HepG2 (cell line): ENCODE results near the gene QTRT2. TPM values are rescaled to one million over a fixed set of nuclear protein-coding genes. Genes with fewer than 3 reads are reported as not detected.

ENCODE experiments used
- ATAC-seq: fragments of 200-7000 bp; cut with Tn5 transposase; 3 replicates; pipeline ENCODE4 v1.9.1; 2020; ENCODE audit warnings: mild to moderate bottlenecking, moderate library complexity
- BruUV-seq: library from RNA; stranded (reverse); fragments of 400-500 nt; replicated peaks from 2 replicates; lab custom pipeline; 2021; lab: Mats Ljungman, UMichigan
- CTCF ChIA-PET: fragments of 300-600 bp; formaldehyde crosslinking; extraction: SDS; loops from one replicate; lab custom pipeline; 2021; ENCODE audit warnings: low total read pairs, inconsistent platforms, low intra/inter-chr PET ratio; lab: Yijun Ruan, JAX
- POLR2A ChIA-PET: fragments of 350-600 bp; sonication (Branson Sonifier 250); formaldehyde crosslinking; loops from one replicate; lab custom pipeline; 2020; ENCODE audit warnings: antibody characterized with exemption, inconsistent platforms; lab: Yijun Ruan, JAX
- DNase-seq: peaks from one replicate; pipeline ENCODE4 v3.0.0-alpha.2; 2015; ENCODE audit warnings: low spot score
- FAIRE-seq: peaks from 3 replicates; lab custom pipeline; 2011; peaks lifted over from hg19 to GRCh38; lab: Jason Lieb, UNC
- H2AFZ ChIP-seq: one replicate; pipeline ENCODE4 v1.6.1; 2011; ENCODE audit warnings: low read length, inconsistent platforms
- H3K27ac ChIP-seq: fragments of 300-600 bp; 3 replicates; pipeline ENCODE4 v1.8.0; 2011; ENCODE audit warnings: mixed run types, mild to moderate bottlenecking, mixed read lengths, low read length, inconsistent platforms; ENCODE audit not compliant: insufficient read depth; ENCODE audit errors: extremely low read length
- H3K27me3 ChIP-seq, 2 experiments: fragments of 200-600 bp in 1 of 2; 2 replicates in 1 of 2; 3 replicates in 1 of 2; pipeline versions ENCODE4 v1.6.0 to v1.8.0; 2011; ENCODE audit warnings: low read length in 2 of 2, mild to moderate bottlenecking in 2 of 2, moderate library complexity in 2 of 2, inconsistent platforms in 1 of 2; ENCODE audit not compliant: insufficient read depth in 2 of 2, control insufficient read depth in 1 of 2
- H3K36me3 ChIP-seq, 2 experiments: fragments of 200-600 bp in 1 of 2; replicated peaks in 1 of 2; 2 replicates in 1 of 2; 3 replicates in 1 of 2; pipeline versions ENCODE4 v1.5.1 to v1.8.0; 2011; ENCODE audit warnings: low read length in 2 of 2, inconsistent platforms in 1 of 2; ENCODE audit not compliant: insufficient read depth in 2 of 2, control insufficient read depth in 1 of 2
- H3K4me1 ChIP-seq: 2 replicates; pipeline ENCODE4 v1.5.1; 2012; ENCODE audit warnings: low read length, inconsistent platforms; ENCODE audit not compliant: insufficient read depth
- H3K4me2 ChIP-seq: 2 replicates; pipeline ENCODE4 v1.6.0; 2011; ENCODE audit warnings: low read depth, low read length, inconsistent platforms
- H3K4me3 ChIP-seq, 3 experiments: fragments of 200-600 bp in 1 of 3; sonication (generic), shearing (Covaris generic) in 1 of 3; replicated peaks in 1 of 3; 2 replicates each; pipeline ENCODE4 v1.5.1; 2011 to 2016; ENCODE audit warnings: low read length in 3 of 3, inconsistent platforms in 2 of 3, low read depth in 2 of 3, mild to moderate bottlenecking in 2 of 3, control low read depth in 1 of 3, mixed read lengths in 1 of 3; ENCODE audit not compliant: insufficient read depth in 1 of 3
- H3K79me2 ChIP-seq: one replicate; pipeline ENCODE4 v1.6.1; 2011; ENCODE audit warnings: low read length, inconsistent platforms; ENCODE audit not compliant: insufficient read depth
- H3K9ac ChIP-seq: 2 replicates; pipeline ENCODE4 v1.6.0; 2011; ENCODE audit warnings: mild to moderate bottlenecking, low read depth, low read length, inconsistent platforms; ENCODE audit not compliant: insufficient read depth
- H3K9me3 ChIP-seq: 2 replicates; pipeline ENCODE4 v1.5.1; 2012; ENCODE audit warnings: mild to moderate bottlenecking, low read length
- H4K20me1 ChIP-seq: 2 replicates; pipeline ENCODE4 v1.6.0; 2011; ENCODE audit warnings: inconsistent platforms, mild to moderate bottlenecking, low read length, moderate library complexity; ENCODE audit not compliant: insufficient read depth
- ARNT ChIP-seq: fragments of 450-650 bp; IDR thresholded peaks from 2 replicates; pipeline ENCODE4 v1.6.1; 2017
- FOXP1 ChIP-seq, 2 experiments: fragments of 450-650 bp in 1 of 2; IDR thresholded peaks; 2 replicates each; pipeline ENCODE4 v1.6.1; 2017 to 2018; ENCODE audit warnings: antibody characterized with exemption in 1 of 2
- GLI4 ChIP-seq: sonication (generic); formaldehyde crosslinking; IDR thresholded peaks from 2 replicates; pipeline ENCODE4 v1.5.1; 2020; ENCODE audit warnings: missing genetic modification reagents, mild to moderate bottlenecking, moderate library complexity, borderline replicate concordance
- IKZF4 ChIP-seq: sonication (generic); formaldehyde crosslinking; IDR thresholded peaks from 2 replicates; pipeline ENCODE4 v1.5.1; 2020; ENCODE audit warnings: borderline replicate concordance, mild to moderate bottlenecking, low read depth, missing genetic modification reagents; ENCODE audit errors: not compliant biosample characterization
- JUND ChIP-seq: sonication (generic); formaldehyde crosslinking; IDR thresholded peaks from 2 replicates; pipeline ENCODE4 v1.8.0; 2022; ENCODE audit warnings: mild to moderate bottlenecking, missing genetic modification reagents
- SPEN ChIP-seq: sonication (generic); formaldehyde crosslinking; IDR thresholded peaks from 2 replicates; pipeline ENCODE4 v1.5.1; 2020; ENCODE audit warnings: low read depth, mild to moderate bottlenecking, missing genetic modification reagents
- TAF1 ChIP-seq: sonication (generic); formaldehyde crosslinking; IDR thresholded peaks from 2 replicates; pipeline ENCODE4 v1.4.0; 2020; ENCODE audit warnings: missing genetic modification reagents
- ZNF343 ChIP-seq: sonication (generic); formaldehyde crosslinking; IDR thresholded peaks from 2 replicates; pipeline ENCODE4 v1.4.0; 2020; ENCODE audit warnings: mild to moderate bottlenecking, missing genetic modification reagents
- WGBS: methylation state at CpG from one replicate; pipeline ENCODE4 v1.1.6; 2017; ENCODE audit warnings: low lambda C conversion rate; 5-methylcytosine and 5-hydroxymethylcytosine counted together
- in situ Hi-C: cut with HindIII; loops from 2 replicates; pipeline ENCODE4 v1.10.0; 2017; ENCODE audit warnings: low pct_unique_long_range_greater_than_20kb; ENCODE audit not compliant: extremely low pct_ligation_motif_present
- intact Hi-C: fragments of 100-400 bp; cut with micrococcal nuclease; formaldehyde crosslinking; loops from one replicate; pipeline ENCODE4 v1.10.0; 2022; ENCODE audit not compliant: unreplicated experiment
- polyA plus RNA-seq, 8 experiments: library from polyadenylated mRNA; depleted of rRNA in 3 of 8; stranded (reverse) in 7 of 8; unstranded in 1 of 8; fragments of >200 nt; fragmentation: Illumina TruSeq in 4 of 8; extraction: Trizol in 4 of 8; gene quantifications; 2 replicates each; pipeline versions ENCODE4 v1.2.1 to v1.2.3, GENCODE V29; 2011 to 2016; ENCODE audit warnings: low read depth in 4 of 8, missing spikeins in 1 of 8, mixed read lengths in 1 of 8; ENCODE audit not compliant: insufficient read depth in 1 of 8
- total RNA-seq, 5 experiments: library from RNA; depleted of rRNA; stranded (reverse); fragments of >200 nt; fragmentation: Illumina TruSeq; extraction: Trizol; gene quantifications; 2 replicates each; pipeline ENCODE4 v1.2.3, GENCODE V29; 2016; ENCODE audit warnings: low read depth in 1 of 5

Gene QTRT2
- total and polyA plus RNA-seq, 2 of the 13 experiments (the other 11 are each of a cell fraction or from before 2014, with no cell fraction given), result 7.1 to 33.4 TPM

DNA sequence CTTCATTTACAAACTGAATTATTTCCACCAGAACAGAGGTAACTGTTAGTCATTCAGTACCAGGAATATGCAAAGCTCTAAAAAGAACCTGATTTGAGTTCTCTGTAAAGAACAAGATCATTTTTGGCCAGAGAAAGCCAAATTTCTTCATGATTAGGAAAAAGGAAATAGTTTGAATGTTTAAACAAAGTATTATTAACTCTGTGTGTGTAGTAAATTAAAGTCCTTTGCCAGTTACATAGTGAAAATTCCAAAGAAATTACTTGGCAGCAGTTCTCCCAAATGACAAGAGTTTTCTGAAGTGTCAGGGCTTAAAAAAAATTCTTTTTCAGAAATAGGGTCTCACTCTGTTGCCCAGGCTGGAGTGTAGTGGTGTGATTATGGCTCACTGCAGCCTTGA is 24.5 kb downstream of the QTRT2 start:
- POLR2A ChIA-PET, result no interaction called here
- in situ Hi-C loops (no loop called here), intact Hi-C loops (no loop called here)
- no peak overlapping the region for H3K27ac ChIP-seq
- no peaks in the 10 kb centered on the region for H3K9me3 ChIP-seq
- no TSS peak for BruUV-seq
- DNase-seq, result no peak
- CTCF ChIA-PET, result no interaction called here
- H3K9ac ChIP-seq, result no peak overlapping the region
- ATAC-seq, result no peak
- no peaks in the 10 kb centered on the region for H3K27me3 ChIP-seq
- no peak overlapping the region for H3K4me2 ChIP-seq
- H2AFZ ChIP-seq, result no peak overlapping the region
- FAIRE-seq, result no peak
- H3K4me3 ChIP-seq, result no peak overlapping the region
- H3K79me2 ChIP-seq, result no peaks in the 10 kb centered on the region
- peaks cover 10 to 51% of the 10 kb centered on the region in 2 experiments for H3K36me3 ChIP-seq
- peaks cover 24% of the 10 kb centered on the region for H3K4me1 ChIP-seq
- H4K20me1 ChIP-seq, result no peaks in the 10 kb centered on the region
- no peak for TF ChIP-seq TAF1 (CRISPR knock-in tag)
- TF ChIP-seq ZNF343 (CRISPR knock-in tag), result no peak
- TF ChIP-seq GLI4 (CRISPR knock-in tag), result no peak
- no peak for TF ChIP-seq IKZF4 (CRISPR knock-in tag)
- TF ChIP-seq JUND (CRISPR knock-in tag), result no peak
- TF ChIP-seq SPEN, result no peak
- TF ChIP-seq, all 625 proteins: peak for 0

DNA sequence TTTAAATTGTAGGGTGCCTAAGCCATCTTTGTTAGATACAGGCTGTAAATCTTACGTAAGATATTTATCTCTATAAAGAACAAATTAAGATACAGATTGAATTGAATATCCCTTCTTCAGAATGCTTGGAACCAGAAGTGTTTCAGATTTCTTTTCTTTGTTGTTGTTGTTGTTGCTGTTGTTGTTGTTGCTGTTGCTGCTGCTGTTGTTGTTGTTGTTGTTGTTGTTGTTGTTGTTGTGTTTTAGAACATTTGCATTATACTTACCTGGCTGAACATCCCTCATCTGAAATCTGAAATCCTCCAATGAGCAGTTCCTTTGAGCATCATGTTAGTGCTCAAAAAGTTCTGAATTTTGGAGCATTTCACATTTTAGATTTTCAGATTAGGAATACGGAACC is 26.6 kb downstream of the QTRT2 start:
- WGBS, result 96% methylated on average over 2 of the region's 2 CpGs
- no peak for FAIRE-seq
- no peaks in the 10 kb centered on the region for H3K9me3 ChIP-seq

More for the DNA sequence above, 26.6 kb downstream of the QTRT2 start:
- intact Hi-C loops (no loop called here), in situ Hi-C loops (no loop called here)
- no peak for DNase-seq
- no peak for TF ChIP-seq ARNT
- TF ChIP-seq FOXP1 (IDR thresholded peaks at IDR 0.05), result peak; percentile 96
- no peak for TF ChIP-seq FOXP1 (CRISPR knock-in tag; IDR thresholded peaks at IDR 0.05)
- H3K4me3 ChIP-seq, result no peak overlapping the region
- H3K4me2 ChIP-seq, result no peak overlapping the region
- H3K36me3 ChIP-seq, result peaks cover 9 to 46% of the 10 kb centered on the region in 2 experiments; a peak in 4 of 5 replicates
- BruUV-seq, result no TSS peak
- no peak overlapping the region for H2AFZ ChIP-seq
- H4K20me1 ChIP-seq, result no peaks in the 10 kb centered on the region
- no peak for ATAC-seq
- H3K27ac ChIP-seq, result no peak overlapping the region
- CTCF ChIA-PET, result no interaction called here
- H3K9ac ChIP-seq, result no peak overlapping the region
- POLR2A ChIA-PET, result no interaction called here
- H3K27me3 ChIP-seq, result no peaks in the 10 kb centered on the region
- peaks cover 24% of the 10 kb centered on the region for H3K4me1 ChIP-seq
- H3K79me2 ChIP-seq, result no peaks in the 10 kb centered on the region
